IMR-90 (cell line): Measurements from ENCODE around the gene TSPYL4.
A peak's percentile ranks its signal among the peaks of the same experiment; 100 is the strongest.

ENCODE experiments used
- BHLHE40 ChIP-seq: fragments of 150-350 bp; IDR thresholded peaks from 2 replicates; pipeline ENCODE4 v1.6.1; 2016; ENCODE audit warnings: mild to moderate bottlenecking, low read depth, low read length
- CEBPB ChIP-seq: IDR thresholded peaks from 2 replicates; pipeline ENCODE4 v1.6.1; 2012; ENCODE audit warnings: low read depth, low read length, improper control_type of control experiment
- FOS ChIP-seq: fragments of 150-350 bp; IDR thresholded peaks from 2 replicates; pipeline ENCODE4 v1.6.1; 2016; ENCODE audit warnings: low read depth, low read length
- MAFK ChIP-seq: IDR thresholded peaks from 2 replicates; pipeline ENCODE4 v1.6.1; 2012; ENCODE audit warnings: low read depth, low read length, improper control_type of control experiment
- MAZ ChIP-seq: IDR thresholded peaks from 2 replicates; pipeline ENCODE4 v1.6.1; 2012; ENCODE audit warnings: low read depth, mild to moderate bottlenecking, low read length, improper control_type of control experiment, moderate library complexity, borderline replicate concordance
- MXI1 ChIP-seq: IDR thresholded peaks from 2 replicates; pipeline ENCODE4 v1.6.1; 2012; ENCODE audit warnings: low read depth, mild to moderate bottlenecking, low read length, moderate library complexity, borderline replicate concordance
- POLR2A ChIP-seq: IDR thresholded peaks from 2 replicates; pipeline ENCODE4 v1.6.1; 2012; ENCODE audit warnings: mild to moderate bottlenecking, low read depth, low read length
- RAD21 ChIP-seq: IDR thresholded peaks from 2 replicates; pipeline ENCODE4 v1.6.1; 2012; ENCODE audit warnings: low read length, improper control_type of control experiment
- RCOR1 ChIP-seq: IDR thresholded peaks from 2 replicates; pipeline ENCODE4 v1.6.1; 2012; ENCODE audit warnings: mild to moderate bottlenecking, low read length, improper control_type of control experiment; ENCODE audit not compliant: insufficient replicate concordance
- SMC3 ChIP-seq: fragments of 150-350 bp; IDR thresholded peaks from 2 replicates; pipeline ENCODE4 v1.6.1; 2016; ENCODE audit warnings: low read depth, mild to moderate bottlenecking, antibody characterized with exemption, low read length, moderate library complexity
- USF2 ChIP-seq: fragments of 150-350 bp; IDR thresholded peaks from 2 replicates; pipeline ENCODE4 v1.6.1; 2017; ENCODE audit warnings: mild to moderate bottlenecking, antibody characterized with exemption, low read length, low read depth
- TF ChIP-seq, protein P1 (sequence below): conservative IDR thresholded peaks from 2 replicates; pipeline ENCODE4 v1.5.1; 2012; ENCODE audit warnings: mild to moderate bottlenecking, low read depth, low read length, improper control_type of control experiment

DNA sequence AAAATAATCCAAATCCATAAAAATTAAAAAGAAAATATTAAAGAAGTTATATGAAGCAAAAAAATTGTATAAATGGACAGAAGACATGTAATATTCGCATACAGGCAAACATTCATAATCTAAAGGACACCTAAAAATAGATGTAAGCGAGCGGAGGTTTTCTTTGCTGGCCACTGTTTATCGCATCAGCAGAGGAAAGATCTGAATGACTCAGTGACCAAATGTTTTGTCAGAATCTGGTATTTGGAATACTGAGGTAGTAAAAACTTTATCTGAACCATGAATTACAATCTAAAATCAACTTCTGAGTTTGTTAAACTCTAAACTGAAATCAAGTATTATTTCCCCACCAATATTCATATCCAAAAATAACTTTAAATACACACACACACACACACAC lies 7.8 kb downstream of the TSPYL4 start:
- TF ChIP-seq RCOR1: no peak
- no peak for TF ChIP-seq USF2
- TF ChIP-seq, protein P1, sequence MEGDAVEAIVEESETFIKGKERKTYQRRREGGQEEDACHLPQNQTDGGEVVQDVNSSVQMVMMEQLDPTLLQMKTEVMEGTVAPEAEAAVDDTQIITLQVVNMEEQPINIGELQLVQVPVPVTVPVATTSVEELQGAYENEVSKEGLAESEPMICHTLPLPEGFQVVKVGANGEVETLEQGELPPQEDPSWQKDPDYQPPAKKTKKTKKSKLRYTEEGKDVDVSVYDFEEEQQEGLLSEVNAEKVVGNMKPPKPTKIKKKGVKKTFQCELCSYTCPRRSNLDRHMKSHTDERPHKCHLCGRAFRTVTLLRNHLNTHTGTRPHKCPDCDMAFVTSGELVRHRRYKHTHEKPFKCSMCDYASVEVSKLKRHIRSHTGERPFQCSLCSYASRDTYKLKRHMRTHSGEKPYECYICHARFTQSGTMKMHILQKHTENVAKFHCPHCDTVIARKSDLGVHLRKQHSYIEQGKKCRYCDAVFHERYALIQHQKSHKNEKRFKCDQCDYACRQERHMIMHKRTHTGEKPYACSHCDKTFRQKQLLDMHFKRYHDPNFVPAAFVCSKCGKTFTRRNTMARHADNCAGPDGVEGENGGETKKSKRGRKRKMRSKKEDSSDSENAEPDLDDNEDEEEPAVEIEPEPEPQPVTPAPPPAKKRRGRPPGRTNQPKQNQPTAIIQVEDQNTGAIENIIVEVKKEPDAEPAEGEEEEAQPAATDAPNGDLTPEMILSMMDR: no peak
- no peak for TF ChIP-seq RAD21
- TF ChIP-seq POLR2A: no peak
- TF ChIP-seq SMC3: no peak
- no peak for TF ChIP-seq MAZ
- TF ChIP-seq BHLHE40: no peak
- TF ChIP-seq MXI1: no peak
- TF ChIP-seq FOS: peak; percentile 65
- 0 out of 2 replicates have a peak, but pooled peaks have one; percentile 8 for TF ChIP-seq CEBPB
- 0 out of 2 replicates have a peak, but pooled peaks have one; percentile 4 for TF ChIP-seq MAFK
